Measurements from ENCODE around the gene NLGN3.

NLGN3 gene

GRCh38 chrX:71216485-71216884 lies 71.8 kb downstream of the NLGN3 start:
- no peak for DNase-seq

- no peak for DNase-seq
Measured at GRCh38 chrX:71217298-71217697, 72.7 kb downstream of the NLGN3 start.

Data from HCEC 1CT (cell line).